GM12878 (cell line): ENCODE measurements around the gene MAP7. TPM values are rescaled to one million over a fixed set of nuclear protein-coding genes. Genes with fewer than 3 reads are reported as not detected.

Source experiments
- EP300 ChIP-seq, 2 experiments: fragments of 150-350 bp in 1 of 2; IDR thresholded peaks; 2 replicates each; pipeline ENCODE4 v1.6.1; 2011 to 2012; ENCODE audit warnings: low read depth in 2 of 2, low read length in 2 of 2, borderline replicate concordance in 1 of 2, improper control_type of control experiment in 1 of 2, inconsistent platforms in 1 of 2; ENCODE audit not compliant: control insufficient read depth in 1 of 2
- PAX8 ChIP-seq: fragments of 450-650 bp; IDR thresholded peaks from 2 replicates; pipeline ENCODE4 v1.6.1; 2017; ENCODE audit warnings: mild to moderate bottlenecking, moderate library complexity
- ZNF384 ChIP-seq: IDR thresholded peaks from 2 replicates; pipeline ENCODE4 v1.6.1; 2012; ENCODE audit warnings: low read depth, mild to moderate bottlenecking, low read length, improper control_type of control experiment, borderline replicate concordance
- polyA plus RNA-seq, 11 experiments: library from polyadenylated mRNA; depleted of rRNA in 4 of 11; unstranded in 6 of 11; stranded (reverse) in 5 of 11; fragments of >200 nt; fragmentation: Nextera tagmentation in 4 of 11; fragmentation: Illumina TruSeq in 1 of 11; extraction: Ambion mirVana in 4 of 11; extraction: Trizol in 1 of 11; gene quantifications; 1 replicate in 1 of 11; 2 replicates in 10 of 11; pipeline versions ENCODE4 v1.2.1 to v1.2.3, GENCODE V29; 2011 to 2016; ENCODE audit warnings: inconsistent platforms in 2 of 11, missing spikeins in 2 of 11, low read depth in 1 of 11
- total RNA-seq, 4 experiments: library from RNA; depleted of rRNA in 3 of 4; stranded (reverse); fragments of >200 nt in 3 of 4; fragmentation: Illumina TruSeq in 1 of 4; extraction: Trizol in 1 of 4; gene quantifications; 2 replicates each; pipeline versions ENCODE4 v1.2.1 to v1.2.3, GENCODE V29; 2013 to 2021
- TF ChIP-seq, protein P1 (sequence below): fragments of 450-650 bp; IDR thresholded peaks from 2 replicates; pipeline ENCODE4 v1.6.1; 2017; ENCODE audit warnings: low read depth, mild to moderate bottlenecking, moderate library complexity
- TF ChIP-seq, protein P2 (sequence below): fragments of 450-650 bp; IDR thresholded peaks from 2 replicates; pipeline ENCODE4 v1.6.1; 2016; ENCODE audit warnings: mild to moderate bottlenecking
- TF ChIP-seq, protein P3 (sequence below): fragments of 450-650 bp; formaldehyde crosslinking; IDR thresholded peaks from 2 replicates; pipeline ENCODE4 v1.4.0; 2020; ENCODE audit warnings: mild to moderate bottlenecking, moderate library complexity

MAP7 gene
- total and polyA plus RNA-seq, 10 of the 15 experiments (the other 5 are each of a cell fraction or from before 2014, with no cell fraction given) = 0.04 to 0.17 (median 0.08) TPM; not detected in 2

DNA sequence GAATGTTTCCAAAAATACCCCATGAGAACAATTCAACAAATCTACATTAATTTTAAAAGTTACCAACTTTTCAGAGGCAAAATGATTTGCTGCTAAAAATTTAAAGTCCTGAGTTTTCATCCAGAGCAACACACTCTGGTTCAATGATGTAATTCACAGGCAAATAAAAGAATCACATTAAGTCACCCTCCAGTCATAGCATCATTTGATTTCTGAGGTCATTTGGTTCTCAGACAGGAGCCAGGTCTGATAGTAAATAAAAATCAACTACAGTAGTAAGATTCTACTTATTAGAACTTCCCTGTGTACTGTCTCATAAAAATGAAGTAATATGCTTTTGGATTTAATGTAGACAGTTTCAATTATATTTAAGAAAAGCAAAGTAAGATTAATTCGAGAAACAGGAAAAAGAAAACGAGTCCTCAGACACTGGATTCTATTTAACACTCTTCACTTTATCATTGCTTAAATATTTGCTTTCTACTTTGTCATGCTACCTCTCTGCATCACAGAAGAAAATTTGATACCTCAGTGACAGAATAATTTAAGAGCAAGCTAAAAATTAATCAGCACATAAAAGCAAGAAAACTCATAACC lies 25.8 kb downstream of the MAP7 start (continued):
- TF ChIP-seq, protein P1, sequence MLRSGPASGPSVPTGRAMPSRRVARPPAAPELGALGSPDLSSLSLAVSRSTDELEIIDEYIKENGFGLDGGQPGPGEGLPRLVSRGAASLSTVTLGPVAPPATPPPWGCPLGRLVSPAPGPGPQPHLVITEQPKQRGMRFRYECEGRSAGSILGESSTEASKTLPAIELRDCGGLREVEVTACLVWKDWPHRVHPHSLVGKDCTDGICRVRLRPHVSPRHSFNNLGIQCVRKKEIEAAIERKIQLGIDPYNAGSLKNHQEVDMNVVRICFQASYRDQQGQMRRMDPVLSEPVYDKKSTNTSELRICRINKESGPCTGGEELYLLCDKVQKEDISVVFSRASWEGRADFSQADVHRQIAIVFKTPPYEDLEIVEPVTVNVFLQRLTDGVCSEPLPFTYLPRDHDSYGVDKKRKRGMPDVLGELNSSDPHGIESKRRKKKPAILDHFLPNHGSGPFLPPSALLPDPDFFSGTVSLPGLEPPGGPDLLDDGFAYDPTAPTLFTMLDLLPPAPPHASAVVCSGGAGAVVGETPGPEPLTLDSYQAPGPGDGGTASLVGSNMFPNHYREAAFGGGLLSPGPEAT = no peak
- no peak for TF ChIP-seq PAX8
- TF ChIP-seq, protein P2, sequence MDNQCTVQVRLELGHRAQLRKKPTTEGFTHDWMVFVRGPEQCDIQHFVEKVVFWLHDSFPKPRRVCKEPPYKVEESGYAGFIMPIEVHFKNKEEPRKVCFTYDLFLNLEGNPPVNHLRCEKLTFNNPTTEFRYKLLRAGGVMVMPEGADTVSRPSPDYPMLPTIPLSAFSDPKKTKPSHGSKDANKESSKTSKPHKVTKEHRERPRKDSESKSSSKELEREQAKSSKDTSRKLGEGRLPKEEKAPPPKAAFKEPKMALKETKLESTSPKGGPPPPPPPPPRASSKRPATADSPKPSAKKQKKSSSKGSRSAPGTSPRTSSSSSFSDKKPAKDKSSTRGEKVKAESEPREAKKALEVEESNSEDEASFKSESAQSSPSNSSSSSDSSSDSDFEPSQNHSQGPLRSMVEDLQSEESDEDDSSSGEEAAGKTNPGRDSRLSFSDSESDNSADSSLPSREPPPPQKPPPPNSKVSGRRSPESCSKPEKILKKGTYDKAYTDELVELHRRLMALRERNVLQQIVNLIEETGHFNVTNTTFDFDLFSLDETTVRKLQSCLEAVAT = no peak
- no peak for TF ChIP-seq EP300 (IDR thresholded peaks at IDR 0.05; ENCODE audit: borderline replicate concordance in 1 of 2, control insufficient read depth in 1 of 2, low read depth in 2 of 2, low read length in 2 of 2)
- no peak for TF ChIP-seq ZNF384
- TF ChIP-seq, protein P3, sequence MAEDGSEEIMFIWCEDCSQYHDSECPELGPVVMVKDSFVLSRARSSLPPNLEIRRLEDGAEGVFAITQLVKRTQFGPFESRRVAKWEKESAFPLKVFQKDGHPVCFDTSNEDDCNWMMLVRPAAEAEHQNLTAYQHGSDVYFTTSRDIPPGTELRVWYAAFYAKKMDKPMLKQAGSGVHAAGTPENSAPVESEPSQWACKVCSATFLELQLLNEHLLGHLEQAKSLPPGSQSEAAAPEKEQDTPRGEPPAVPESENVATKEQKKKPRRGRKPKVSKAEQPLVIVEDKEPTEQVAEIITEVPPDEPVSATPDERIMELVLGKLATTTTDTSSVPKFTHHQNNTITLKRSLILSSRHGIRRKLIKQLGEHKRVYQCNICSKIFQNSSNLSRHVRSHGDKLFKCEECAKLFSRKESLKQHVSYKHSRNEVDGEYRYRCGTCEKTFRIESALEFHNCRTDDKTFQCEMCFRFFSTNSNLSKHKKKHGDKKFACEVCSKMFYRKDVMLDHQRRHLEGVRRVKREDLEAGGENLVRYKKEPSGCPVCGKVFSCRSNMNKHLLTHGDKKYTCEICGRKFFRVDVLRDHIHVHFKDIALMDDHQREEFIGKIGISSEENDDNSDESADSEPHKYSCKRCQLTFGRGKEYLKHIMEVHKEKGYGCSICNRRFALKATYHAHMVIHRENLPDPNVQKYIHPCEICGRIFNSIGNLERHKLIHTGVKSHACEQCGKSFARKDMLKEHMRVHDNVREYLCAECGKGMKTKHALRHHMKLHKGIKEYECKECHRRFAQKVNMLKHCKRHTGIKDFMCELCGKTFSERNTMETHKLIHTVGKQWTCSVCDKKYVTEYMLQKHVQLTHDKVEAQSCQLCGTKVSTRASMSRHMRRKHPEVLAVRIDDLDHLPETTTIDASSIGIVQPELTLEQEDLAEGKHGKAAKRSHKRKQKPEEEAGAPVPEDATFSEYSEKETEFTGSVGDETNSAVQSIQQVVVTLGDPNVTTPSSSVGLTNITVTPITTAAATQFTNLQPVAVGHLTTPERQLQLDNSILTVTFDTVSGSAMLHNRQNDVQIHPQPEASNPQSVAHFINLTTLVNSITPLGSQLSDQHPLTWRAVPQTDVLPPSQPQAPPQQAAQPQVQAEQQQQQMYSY = no peak
